ENCODE results near the gene FAM217B.

The FAM217B gene

GRCh38 chr20:59977086-59977485 is 36.9 kb downstream of the FAM217B start:
- DNase-seq (ENCODE audit: low read depth): no peak

GRCh38 chr20:59983076-59983475 is 42.9 kb downstream of the FAM217B start:
- DNase-seq (ENCODE audit: low read depth): no peak

- no peak for DNase-seq (ENCODE audit: low read depth)
Observed at GRCh38 chr20:59984541-59984940, 44.4 kb downstream of the FAM217B start.

GRCh38 chr20:59985164-59985563 is 45.0 kb downstream of the FAM217B start:
- DNase-seq (ENCODE audit: low read depth): no peak

GRCh38 chr20:59985864-59986263 is 45.7 kb downstream of the FAM217B start:
- DNase-seq (ENCODE audit: low read depth): no peak

- no peak for DNase-seq (ENCODE audit: low read depth)
Observed at GRCh38 chr20:59987135-59987534, 46.9 kb downstream of the FAM217B start.

- no peak for DNase-seq (ENCODE audit: low read depth)
Observed at GRCh38 chr20:59988141-59988540, 48.0 kb downstream of the FAM217B start.

- DNase-seq (ENCODE audit: low read depth): no peak
Observed at GRCh38 chr20:59992526-59993084, 52.4 kb downstream of the FAM217B start.

GRCh38 chr20:59993736-59994430 is 53.7 kb downstream of the FAM217B start:
- no peak for DNase-seq (ENCODE audit: low read depth)

- no peak for DNase-seq (ENCODE audit: low read depth)
Observed at GRCh38 chr20:59994697-59995122, 54.5 kb downstream of the FAM217B start.

GRCh38 chr20:59996108-59996507 is 55.9 kb downstream of the FAM217B start:
- DNase-seq (ENCODE audit: low read depth): no peak

GRCh38 chr20:59997896-59998295 is 57.7 kb downstream of the FAM217B start:
- no peak for DNase-seq (ENCODE audit: low read depth)

All from stromal cell of bone marrow (primary cell).